A549 (cell line): ENCODE results near the gene CCDC136. TPM values are rescaled to one million over a fixed set of nuclear protein-coding genes. Genes with fewer than 3 reads are reported as not detected.

Experiments used
- ATAC-seq, 2 experiments: fragments of 200-7000 bp in 1 of 2; fragments of >200 bp in 1 of 2; cut with Nextera tagmentation in 1 of 2; cut with Tn5 transposase in 1 of 2; 3 replicates each; pipeline versions ENCODE4 v1.8.0 to v1.9.1; 2018 to 2020; ENCODE audit warnings: mild to moderate bottlenecking in 1 of 2, moderate library complexity in 1 of 2
- CTCF ChIA-PET: fragments of 300-600 bp; sonication (Branson Sonifier 250); formaldehyde crosslinking; extraction: SDS; loops from one replicate; lab custom pipeline; 2021; ENCODE audit warnings: antibody characterized with exemption, inconsistent platforms; lab: Yijun Ruan, JAX
- POLR2A ChIA-PET: fragments of 350-600 bp; formaldehyde crosslinking; extraction: SDS; loops from one replicate; lab custom pipeline; 2021; ENCODE audit warnings: antibody characterized with exemption, inconsistent platforms; lab: Yijun Ruan, JAX
- DNase-seq, 2 experiments: peaks; one replicate each; pipeline versions ENCODE4 v3.0.0 to v3.0.0-alpha.2; 2011 to 2016; ENCODE audit warnings: low read depth in 1 of 2, low spot score in 1 of 2
- FAIRE-seq: peaks from 2 replicates; lab custom pipeline; 2011; peaks lifted over from hg19 to GRCh38; lab: Jason Lieb, UNC
- H3K27ac ChIP-seq, 2 experiments: fragments of >200 bp; sonication (Bioruptor Twin); formaldehyde crosslinking; 3 replicates each; pipeline ENCODE4 v1.5.1; 2016 to 2017
- H3K4me1 ChIP-seq: fragments of >200 bp; sonication (Bioruptor Twin); formaldehyde crosslinking; 3 replicates; pipeline ENCODE4 v1.6.1; 2016
- H3K4me2 ChIP-seq: fragments of >200 bp; sonication (Bioruptor Twin); formaldehyde crosslinking; 3 replicates; pipeline ENCODE4 v1.6.1; 2016
- H3K4me3 ChIP-seq: fragments of >200 bp; sonication (Bioruptor Twin); formaldehyde crosslinking; 3 replicates; pipeline ENCODE4 v1.5.1; 2016
- H3K9me3 ChIP-seq: fragments of >200 bp; sonication (Bioruptor Twin); formaldehyde crosslinking; 3 replicates; pipeline ENCODE4 v1.6.1; 2016
- CBX2 ChIP-seq: fragments of 200-600 bp; sonication (generic); IDR thresholded peaks from 2 replicates; pipeline ENCODE4 v1.6.1; 2016; ENCODE audit warnings: low read depth, mild to moderate bottlenecking, borderline replicate concordance
- CEBPB ChIP-seq, 2 experiments: fragments of >200 bp in 1 of 2; sonication (Bioruptor Twin) in 1 of 2; formaldehyde crosslinking in 1 of 2; IDR thresholded peaks; 2 replicates each; pipeline ENCODE4 v1.6.1; 2012 to 2016
- CHD4 ChIP-seq: fragments of 200-600 bp; sonication (generic); IDR thresholded peaks from 2 replicates; pipeline ENCODE4 v1.6.1; 2016; ENCODE audit warnings: antibody characterized with exemption, mild to moderate bottlenecking, borderline replicate concordance
- EP300 ChIP-seq, 2 experiments: fragments of >200 bp; sonication (Bioruptor Twin); formaldehyde crosslinking; IDR thresholded peaks; 2 replicates in 1 of 2; 3 replicates in 1 of 2; pipeline ENCODE4 v1.6.1; 2016 to 2017
- ESRRA ChIP-seq: fragments of 150-350 bp; IDR thresholded peaks from 2 replicates; pipeline ENCODE4 v1.6.1; 2014; ENCODE audit warnings: mild to moderate bottlenecking, low read length, borderline replicate concordance
- FOSB ChIP-seq: fragments of 250-450 bp; sonication (Bioruptor Pico); IDR thresholded peaks from 2 replicates; pipeline ENCODE4 v1.5.0; 2020; ENCODE audit warnings: mild to moderate bottlenecking, moderate library complexity
- GATA3 ChIP-seq: IDR thresholded peaks from 2 replicates; pipeline ENCODE4 v1.6.1; 2012; ENCODE audit warnings: borderline replicate concordance
- HDAC2 ChIP-seq: fragments of 200-600 bp; sonication (generic); IDR thresholded peaks from 2 replicates; pipeline ENCODE4 v1.6.1; 2016
- HES2 ChIP-seq: fragments of >200 bp; sonication (Bioruptor Twin); formaldehyde crosslinking; IDR thresholded peaks from 2 replicates; pipeline ENCODE4 v1.6.1; 2016
- HOXB13 ChIP-seq: fragments of 250-450 bp; sonication (Bioruptor Pico); IDR thresholded peaks from 2 replicates; pipeline ENCODE4 v1.5.0; 2020; ENCODE audit warnings: low read depth, mild to moderate bottlenecking, moderate library complexity
- HOXB5 ChIP-seq: fragments of 250-450 bp; sonication (Bioruptor Pico); IDR thresholded peaks from 2 replicates; pipeline ENCODE4 v1.5.0; 2020; ENCODE audit warnings: mild to moderate bottlenecking, moderate library complexity
- JUNB ChIP-seq: fragments of >200 bp; sonication (Bioruptor Twin); formaldehyde crosslinking; IDR thresholded peaks from 2 replicates; pipeline ENCODE4 v1.6.1; 2016
- KDM5A ChIP-seq: fragments of 200-600 bp; sonication (generic); IDR thresholded peaks from 2 replicates; pipeline ENCODE4 v1.6.1; 2016; ENCODE audit warnings: antibody characterized with exemption, mild to moderate bottlenecking
- MYC ChIP-seq: IDR thresholded peaks from 2 replicates; pipeline ENCODE4 v1.6.1; 2012; ENCODE audit warnings: mild to moderate bottlenecking, inconsistent platforms, low read length, improper control_type of control experiment, borderline replicate concordance
- NFE2L2 ChIP-seq: fragments of 150-350 bp; conservative IDR thresholded peaks from 2 replicates; pipeline ENCODE4 v1.6.1; 2014; ENCODE audit warnings: low read length
- NR3C1 ChIP-seq: fragments of >200 bp; sonication (Bioruptor Twin); formaldehyde crosslinking; IDR thresholded peaks from 3 replicates; pipeline ENCODE4 v1.6.1; 2017
- PHF8 ChIP-seq: fragments of 200-600 bp; sonication (generic); IDR thresholded peaks from 2 replicates; pipeline ENCODE4 v1.6.1; 2016; ENCODE audit warnings: low read depth, mild to moderate bottlenecking, antibody characterized with exemption, moderate library complexity, borderline replicate concordance
- POLR2A ChIP-seq: IDR thresholded peaks from 2 replicates; pipeline ENCODE4 v1.6.1; 2012; ENCODE audit warnings: mild to moderate bottlenecking, low read length
- RAD21 ChIP-seq, 2 experiments: fragments of >200 bp in 1 of 2; sonication (Bioruptor Twin) in 1 of 2; formaldehyde crosslinking in 1 of 2; IDR thresholded peaks in 1 of 2; conservative IDR thresholded peaks in 1 of 2; 2 replicates in 1 of 2; 3 replicates in 1 of 2; pipeline ENCODE4 v1.6.1; 2012 to 2018; ENCODE audit warnings: inconsistent platforms in 1 of 2
- RCOR1 ChIP-seq: fragments of 150-350 bp; IDR thresholded peaks from 2 replicates; pipeline ENCODE4 v1.6.1; 2014; ENCODE audit warnings: antibody characterized with exemption, low read length, low read depth
- RFX5 ChIP-seq: fragments of 450-650 bp; IDR thresholded peaks from 2 replicates; pipeline ENCODE4 v1.7.1; 2014; ENCODE audit warnings: antibody characterized with exemption, mild to moderate bottlenecking, moderate library complexity
- RNF2 ChIP-seq: fragments of 200-600 bp; sonication (generic); IDR thresholded peaks from 2 replicates; pipeline ENCODE4 v1.6.1; 2016; ENCODE audit warnings: low read depth, mild to moderate bottlenecking, antibody characterized with exemption, moderate library complexity, borderline replicate concordance
- SMC3 ChIP-seq: fragments of >200 bp; sonication (Bioruptor Twin); formaldehyde crosslinking; IDR thresholded peaks from 3 replicates; pipeline ENCODE4 v1.6.1; 2018; ENCODE audit warnings: inconsistent platforms
- SREBF2 ChIP-seq: fragments of 450-650 bp; IDR thresholded peaks from 2 replicates; pipeline ENCODE4 v1.6.1; 2014; ENCODE audit warnings: mild to moderate bottlenecking, moderate library complexity
- ZC3H11A ChIP-seq: fragments of 450-650 bp; IDR thresholded peaks from 2 replicates; pipeline ENCODE4 v1.6.1; 2014; ENCODE audit warnings: antibody characterized with exemption, mild to moderate bottlenecking
- ZSCAN20 ChIP-seq: fragments of 250-450 bp; sonication (Bioruptor Pico); IDR thresholded peaks from 2 replicates; pipeline ENCODE4 v1.8.0; 2022; ENCODE audit warnings: mild to moderate bottlenecking, moderate library complexity
- WGBS: methylation state at CpG from one replicate; pipeline ENCODE4 v1.1.6; 2017; ENCODE audit errors: missing lambda C conversion rate; 5-methylcytosine and 5-hydroxymethylcytosine counted together
- polyA plus RNA-seq, 4 experiments: library from polyadenylated mRNA; depleted of rRNA in 3 of 4; stranded (reverse); fragments of >200 nt; fragmentation: RNase III in 1 of 4; extraction: RNeasy Plus Mini Kit Qiagen cat#74134 plus additional on column Dnase treatment in 1 of 4; gene quantifications; 2 replicates in 3 of 4; 3 replicates in 1 of 4; pipeline ENCODE4 v1.2.3, GENCODE V29; 2011 to 2017
- TF ChIP-seq, protein P1 (sequence below): IDR thresholded peaks from 2 replicates; pipeline ENCODE4 v1.6.1; 2012
- TF ChIP-seq, protein P2 (sequence below): IDR thresholded peaks from 2 replicates; pipeline ENCODE4 v1.6.1; 2012
- TF ChIP-seq, protein P3 (sequence below): fragments of 200-600 bp; sonication (generic); IDR thresholded peaks from 2 replicates; pipeline ENCODE4 v1.6.1; 2016; ENCODE audit warnings: antibody characterized with exemption, mild to moderate bottlenecking, moderate library complexity

Gene CCDC136
- polyA plus RNA-seq, 2 of the 4 experiments (the other 2 are of a cell fraction), result 4.7 to 5.4 TPM

DNA sequence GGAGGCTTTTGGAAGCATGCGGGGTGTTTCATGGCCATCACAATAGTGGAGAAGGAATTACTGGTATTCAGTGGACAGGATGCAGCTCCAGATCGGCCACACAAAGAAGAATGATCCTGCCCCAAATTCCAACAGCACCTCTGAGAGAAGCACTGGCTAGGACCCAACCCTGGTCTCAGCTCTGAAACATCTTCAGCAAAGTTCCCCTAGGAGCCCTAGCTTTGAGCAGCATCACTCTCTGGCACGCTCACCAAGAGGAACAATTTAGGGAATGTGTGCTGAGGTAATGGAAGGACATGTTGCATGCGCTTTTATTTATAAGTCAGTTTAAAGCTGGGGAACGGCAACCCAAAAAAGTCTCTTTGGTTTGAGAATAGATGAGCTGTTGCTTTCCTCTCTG lies 10.6 kb upstream of the CCDC136 start:
- no peak for ATAC-seq
- DNase-seq, result no peak
- whole genome bisulfite sequencing, result 79% methylated on average over 5 of the region's 5 CpGs
- no peak overlapping the region for H3K4me2 ChIP-seq
- no peak overlapping the region for H3K27ac ChIP-seq
- H3K9me3 ChIP-seq, result peaks cover 17% of the 10 kb centered on the region
- ChIA-PET CTCF (interaction anchor here (0.5 to 1.6 kb wide), 2 partner anchors 100 to 593 kb away, joined by 3 to 4 read pairs; no protein-coding TSS in a partner anchor), POLR2A (interaction anchor here (0.6 kb wide), 1 partner anchor 136 kb away, joined by 3 read pairs; no protein-coding TSS in a partner anchor)
- no peak for TF ChIP-seq KDM5A
- TF ChIP-seq MYC, result no peak
- no peak for TF ChIP-seq GATA3
- TF ChIP-seq RNF2, result no peak
- TF ChIP-seq HES2, result no peak
- no peak for TF ChIP-seq ZSCAN20 (CRISPR knock-in tag)
- TF ChIP-seq RFX5, result no peak
- no peak for TF ChIP-seq NFE2L2
- no peak for TF ChIP-seq RCOR1
- TF ChIP-seq SREBF2, result no peak
- TF ChIP-seq POLR2A, result no peak
- TF ChIP-seq HDAC2, result no peak
- no peak for TF ChIP-seq RAD21 (conservative IDR thresholded peaks at IDR 0.05 in 1 of 2, IDR thresholded peaks at IDR 0.05 in 1 of 2)
- TF ChIP-seq, all 56 proteins: peak for 0
- H3K4me3 ChIP-seq, result no peak overlapping the region
- no peaks in the 10 kb centered on the region for H3K4me1 ChIP-seq
- FAIRE-seq, result no peak

DNA sequence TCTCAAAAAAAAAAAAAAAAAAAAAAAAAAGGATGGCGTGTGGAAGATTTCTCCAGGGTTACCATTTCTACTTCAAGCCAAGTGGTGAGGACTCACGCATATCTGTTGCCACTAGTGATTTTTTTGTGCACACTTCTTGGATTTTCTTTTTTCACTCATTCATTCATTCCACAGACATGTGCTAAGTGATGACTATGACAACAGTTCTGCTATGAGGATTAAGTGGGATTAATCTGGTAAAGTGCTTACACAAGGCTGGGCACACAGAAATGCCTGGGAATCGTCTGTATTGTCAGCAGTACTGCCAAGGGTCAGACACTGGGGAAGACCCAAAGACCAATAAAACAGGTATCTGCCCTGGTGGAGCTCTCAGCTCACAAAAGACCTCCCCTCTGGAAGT lies 9.9 kb upstream of the CCDC136 start:
- H3K27ac ChIP-seq, result no peak overlapping the region
- H3K4me2 ChIP-seq, result no peak overlapping the region
- ChIA-PET CTCF (interaction anchor here (0.8 to 1.6 kb wide), 3 partner anchors 97 to 101 kb away, joined by 3 to 4 read pairs (median 4); no protein-coding TSS in a partner anchor), POLR2A (no interaction called here)
- H3K9me3 ChIP-seq, result peaks cover 17% of the 10 kb centered on the region
- no peak for ATAC-seq
- no peaks in the 10 kb centered on the region for H3K4me1 ChIP-seq
- FAIRE-seq, result no peak
- no peak for TF ChIP-seq HOXB5 (CRISPR knock-in tag)
- TF ChIP-seq NR3C1, result no peak
- no peak for TF ChIP-seq SREBF2
- TF ChIP-seq CHD4, result no peak
- no peak for TF ChIP-seq RAD21 (conservative IDR thresholded peaks at IDR 0.05 in 1 of 2, IDR thresholded peaks at IDR 0.05 in 1 of 2)
- TF ChIP-seq, protein P1, sequence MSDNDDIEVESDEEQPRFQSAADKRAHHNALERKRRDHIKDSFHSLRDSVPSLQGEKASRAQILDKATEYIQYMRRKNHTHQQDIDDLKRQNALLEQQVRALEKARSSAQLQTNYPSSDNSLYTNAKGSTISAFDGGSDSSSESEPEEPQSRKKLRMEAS, result no peak
- TF ChIP-seq HOXB13 (CRISPR knock-in tag), result no peak
- TF ChIP-seq ZC3H11A, result no peak
- no peak for TF ChIP-seq CBX2
- TF ChIP-seq RFX5, result no peak
- no peak for TF ChIP-seq MYC
- TF ChIP-seq JUNB, result no peak
- TF ChIP-seq CEBPB (IDR thresholded peaks at IDR 0.05), result no peak
- TF ChIP-seq EP300 (IDR thresholded peaks at IDR 0.05), result no peak
- no peak for TF ChIP-seq FOSB (CRISPR knock-in tag)
- TF ChIP-seq SMC3, result no peak
- TF ChIP-seq, protein P2, sequence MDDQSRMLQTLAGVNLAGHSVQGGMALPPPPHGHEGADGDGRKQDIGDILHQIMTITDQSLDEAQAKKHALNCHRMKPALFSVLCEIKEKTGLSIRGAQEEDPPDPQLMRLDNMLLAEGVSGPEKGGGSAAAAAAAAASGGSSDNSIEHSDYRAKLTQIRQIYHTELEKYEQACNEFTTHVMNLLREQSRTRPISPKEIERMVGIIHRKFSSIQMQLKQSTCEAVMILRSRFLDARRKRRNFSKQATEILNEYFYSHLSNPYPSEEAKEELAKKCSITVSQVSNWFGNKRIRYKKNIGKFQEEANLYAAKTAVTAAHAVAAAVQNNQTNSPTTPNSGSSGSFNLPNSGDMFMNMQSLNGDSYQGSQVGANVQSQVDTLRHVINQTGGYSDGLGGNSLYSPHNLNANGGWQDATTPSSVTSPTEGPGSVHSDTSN, result no peak
- TF ChIP-seq, protein P3, sequence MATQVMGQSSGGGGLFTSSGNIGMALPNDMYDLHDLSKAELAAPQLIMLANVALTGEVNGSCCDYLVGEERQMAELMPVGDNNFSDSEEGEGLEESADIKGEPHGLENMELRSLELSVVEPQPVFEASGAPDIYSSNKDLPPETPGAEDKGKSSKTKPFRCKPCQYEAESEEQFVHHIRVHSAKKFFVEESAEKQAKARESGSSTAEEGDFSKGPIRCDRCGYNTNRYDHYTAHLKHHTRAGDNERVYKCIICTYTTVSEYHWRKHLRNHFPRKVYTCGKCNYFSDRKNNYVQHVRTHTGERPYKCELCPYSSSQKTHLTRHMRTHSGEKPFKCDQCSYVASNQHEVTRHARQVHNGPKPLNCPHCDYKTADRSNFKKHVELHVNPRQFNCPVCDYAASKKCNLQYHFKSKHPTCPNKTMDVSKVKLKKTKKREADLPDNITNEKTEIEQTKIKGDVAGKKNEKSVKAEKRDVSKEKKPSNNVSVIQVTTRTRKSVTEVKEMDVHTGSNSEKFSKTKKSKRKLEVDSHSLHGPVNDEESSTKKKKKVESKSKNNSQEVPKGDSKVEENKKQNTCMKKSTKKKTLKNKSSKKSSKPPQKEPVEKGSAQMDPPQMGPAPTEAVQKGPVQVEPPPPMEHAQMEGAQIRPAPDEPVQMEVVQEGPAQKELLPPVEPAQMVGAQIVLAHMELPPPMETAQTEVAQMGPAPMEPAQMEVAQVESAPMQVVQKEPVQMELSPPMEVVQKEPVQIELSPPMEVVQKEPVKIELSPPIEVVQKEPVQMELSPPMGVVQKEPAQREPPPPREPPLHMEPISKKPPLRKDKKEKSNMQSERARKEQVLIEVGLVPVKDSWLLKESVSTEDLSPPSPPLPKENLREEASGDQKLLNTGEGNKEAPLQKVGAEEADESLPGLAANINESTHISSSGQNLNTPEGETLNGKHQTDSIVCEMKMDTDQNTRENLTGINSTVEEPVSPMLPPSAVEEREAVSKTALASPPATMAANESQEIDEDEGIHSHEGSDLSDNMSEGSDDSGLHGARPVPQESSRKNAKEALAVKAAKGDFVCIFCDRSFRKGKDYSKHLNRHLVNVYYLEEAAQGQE, result no peak
- TF ChIP-seq PHF8, result no peak
- TF ChIP-seq ESRRA, result no peak
- H3K4me3 ChIP-seq, result no peak overlapping the region
- WGBS, result 57% methylated on average over 3 of the region's 3 CpGs
- no peak for DNase-seq
